ENCODE data around the gene TMEM128. TPM values are rescaled to one million over a fixed set of nuclear protein-coding genes. Genes with fewer than 3 reads are reported as not detected.
"Not testable (repeated sequence)": the region's sequence is repeated elsewhere in the genome, so short reads cannot be mapped to it uniquely, and the experiment has no call there.

The TMEM128 gene
- total RNA-seq, 1 donor from 2014 or later, result 19.8 TPM

DNA sequence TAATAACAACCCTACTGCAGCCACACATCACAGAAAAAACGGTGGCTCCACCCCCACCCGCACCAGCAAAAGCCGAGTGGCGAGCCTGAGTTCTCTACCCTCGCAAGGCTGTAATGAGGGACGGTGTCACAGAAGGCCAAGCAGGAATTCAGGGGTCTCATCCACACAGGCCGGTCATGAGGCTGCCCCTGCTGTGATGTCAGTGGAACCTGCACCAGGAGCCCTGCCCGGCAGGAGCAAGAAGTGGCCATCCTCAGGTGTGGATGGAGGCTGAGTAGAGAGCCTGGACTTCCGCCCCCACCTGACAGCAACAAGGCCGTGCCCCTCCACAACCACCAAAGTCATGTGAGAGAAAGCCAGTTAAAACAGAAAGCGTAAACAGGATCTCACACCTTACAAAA lies 21.3 kb upstream of the TMEM128 start:
- TF ChIP-seq, protein P1, sequence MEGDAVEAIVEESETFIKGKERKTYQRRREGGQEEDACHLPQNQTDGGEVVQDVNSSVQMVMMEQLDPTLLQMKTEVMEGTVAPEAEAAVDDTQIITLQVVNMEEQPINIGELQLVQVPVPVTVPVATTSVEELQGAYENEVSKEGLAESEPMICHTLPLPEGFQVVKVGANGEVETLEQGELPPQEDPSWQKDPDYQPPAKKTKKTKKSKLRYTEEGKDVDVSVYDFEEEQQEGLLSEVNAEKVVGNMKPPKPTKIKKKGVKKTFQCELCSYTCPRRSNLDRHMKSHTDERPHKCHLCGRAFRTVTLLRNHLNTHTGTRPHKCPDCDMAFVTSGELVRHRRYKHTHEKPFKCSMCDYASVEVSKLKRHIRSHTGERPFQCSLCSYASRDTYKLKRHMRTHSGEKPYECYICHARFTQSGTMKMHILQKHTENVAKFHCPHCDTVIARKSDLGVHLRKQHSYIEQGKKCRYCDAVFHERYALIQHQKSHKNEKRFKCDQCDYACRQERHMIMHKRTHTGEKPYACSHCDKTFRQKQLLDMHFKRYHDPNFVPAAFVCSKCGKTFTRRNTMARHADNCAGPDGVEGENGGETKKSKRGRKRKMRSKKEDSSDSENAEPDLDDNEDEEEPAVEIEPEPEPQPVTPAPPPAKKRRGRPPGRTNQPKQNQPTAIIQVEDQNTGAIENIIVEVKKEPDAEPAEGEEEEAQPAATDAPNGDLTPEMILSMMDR (IDR thresholded peaks at IDR 0.05; ENCODE audit: unreplicated experiment), result no peak
- Mint-ChIP-seq H3K9me3 (ENCODE audit: unreplicated experiment) (no peaks in the 10 kb centered on the region), H3K27ac (ENCODE audit: unreplicated experiment) (no peak overlapping the region), H3K27me3 (ENCODE audit: unreplicated experiment) (peaks cover 1% of the 10 kb centered on the region), H3K36me3 (ENCODE audit: low read depth, unreplicated experiment) (peaks cover 12% of the 10 kb centered on the region), H3K4me3 (ENCODE audit: unreplicated experiment) (no peak overlapping the region), H3K4me1 (ENCODE audit: unreplicated experiment) (no peaks in the 10 kb centered on the region)
- DNase-seq (ENCODE audit: low spot score), result no peak

DNA sequence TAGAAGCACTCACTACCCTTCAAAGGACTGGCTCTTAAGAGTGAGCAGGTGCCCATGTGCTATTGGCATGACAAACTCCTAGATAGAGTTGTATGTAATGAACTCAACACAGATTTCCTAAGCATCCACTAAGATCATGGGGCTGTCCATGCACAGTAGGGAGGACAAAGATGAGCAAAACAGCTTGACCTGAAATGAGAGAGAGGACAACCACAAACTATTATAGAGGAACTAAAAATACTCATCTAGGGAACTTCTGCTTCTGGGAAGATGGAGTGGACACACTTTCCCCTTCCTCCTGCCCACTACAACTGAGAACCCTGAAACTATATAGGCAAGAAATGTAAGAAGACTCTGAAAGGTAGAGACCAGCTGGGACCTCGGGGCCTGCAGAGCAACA lies 20.8 kb upstream of the TMEM128 start:
- Mint-ChIP-seq H3K36me3 (ENCODE audit: low read depth, unreplicated experiment) (peaks cover 10% of the 10 kb centered on the region), H3K27ac (ENCODE audit: unreplicated experiment) (no peak overlapping the region), H3K9me3 (ENCODE audit: unreplicated experiment) (no peaks in the 10 kb centered on the region), H3K4me3 (ENCODE audit: unreplicated experiment) (no peak overlapping the region), H3K4me1 (ENCODE audit: unreplicated experiment) (no peaks in the 10 kb centered on the region), H3K27me3 (ENCODE audit: unreplicated experiment) (peaks cover 1% of the 10 kb centered on the region)
- TF ChIP-seq, protein P1 (IDR thresholded peaks at IDR 0.05; ENCODE audit: unreplicated experiment), result no peak
- DNase-seq (ENCODE audit: low spot score), result no peak

DNA sequence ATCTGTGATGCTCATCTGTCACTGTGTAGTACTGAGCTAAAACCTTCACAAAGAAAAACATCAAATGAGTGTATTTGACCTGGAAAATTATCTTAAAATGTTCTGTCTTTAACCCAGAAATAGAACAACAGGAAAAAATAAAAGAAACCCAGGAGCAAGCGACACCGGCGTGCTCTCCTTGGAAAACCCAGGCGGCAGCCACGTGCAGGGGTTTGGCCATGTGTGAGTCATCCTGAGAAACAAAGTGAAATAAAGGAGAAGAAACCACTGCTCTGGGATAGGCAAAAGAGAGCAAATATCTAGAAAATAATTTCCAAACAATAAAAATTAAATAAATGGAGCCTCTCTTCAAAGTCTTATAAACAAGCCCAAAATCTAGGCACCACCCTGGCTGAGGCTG lies 20.0 kb upstream of the TMEM128 start:
- no peaks in the 10 kb centered on the region for H3K9me3 Mint-ChIP-seq (ENCODE audit: unreplicated experiment)
- H3K27me3 Mint-ChIP-seq (ENCODE audit: unreplicated experiment), result no peaks in the 10 kb centered on the region
- no peaks in the 10 kb centered on the region for H3K4me1 Mint-ChIP-seq (ENCODE audit: unreplicated experiment)
- TF ChIP-seq, protein P1 (IDR thresholded peaks at IDR 0.05; ENCODE audit: unreplicated experiment), result no peak
- peaks cover 10% of the 10 kb centered on the region for H3K36me3 Mint-ChIP-seq (ENCODE audit: low read depth, unreplicated experiment)
- no peak overlapping the region for H3K27ac Mint-ChIP-seq (ENCODE audit: unreplicated experiment)
- H3K4me3 Mint-ChIP-seq (ENCODE audit: unreplicated experiment), result no peak overlapping the region
- no peak for DNase-seq (ENCODE audit: low spot score)

DNA sequence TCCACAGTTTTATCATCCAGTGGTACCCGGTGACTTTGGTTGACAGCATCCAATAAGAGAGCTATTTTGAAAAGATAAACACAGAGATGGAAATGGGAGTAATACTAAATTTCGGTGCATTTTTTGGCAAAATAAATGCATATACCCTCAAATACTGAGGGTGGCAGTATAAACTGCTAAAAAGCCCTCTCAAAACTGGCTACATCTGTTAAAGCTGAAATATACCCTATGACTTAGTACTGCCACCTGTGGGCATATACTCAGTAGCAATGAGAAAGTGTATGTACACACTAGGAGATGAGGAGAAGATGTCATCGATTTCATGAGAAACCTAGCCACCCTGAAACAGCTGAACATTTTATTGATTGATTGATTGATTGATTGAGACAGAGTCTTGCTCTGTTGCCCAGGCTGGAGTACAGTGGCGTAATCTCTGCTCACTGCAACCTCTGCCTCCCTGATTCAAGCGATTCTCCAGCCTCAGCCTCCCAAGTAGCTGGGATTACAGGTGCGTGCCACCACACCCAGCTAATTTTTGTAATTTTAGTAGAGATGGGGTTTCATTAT lies 12.2 kb upstream of the TMEM128 start:
- DNase-seq (ENCODE audit: low spot score), result no peak
- no peaks in the 10 kb centered on the region for H3K36me3 Mint-ChIP-seq (ENCODE audit: low read depth, unreplicated experiment)
- TF ChIP-seq, protein P1 (IDR thresholded peaks at IDR 0.05; ENCODE audit: unreplicated experiment), result no peak
- H3K27me3 Mint-ChIP-seq (ENCODE audit: unreplicated experiment), result no peaks in the 10 kb centered on the region
- no peaks in the 10 kb centered on the region for H3K9me3 Mint-ChIP-seq (ENCODE audit: unreplicated experiment)
- H3K4me3 Mint-ChIP-seq (ENCODE audit: unreplicated experiment), result no peak overlapping the region
- no peak overlapping the region for H3K27ac Mint-ChIP-seq (ENCODE audit: unreplicated experiment)
- no peaks in the 10 kb centered on the region for H3K4me1 Mint-ChIP-seq (ENCODE audit: unreplicated experiment)

DNA sequence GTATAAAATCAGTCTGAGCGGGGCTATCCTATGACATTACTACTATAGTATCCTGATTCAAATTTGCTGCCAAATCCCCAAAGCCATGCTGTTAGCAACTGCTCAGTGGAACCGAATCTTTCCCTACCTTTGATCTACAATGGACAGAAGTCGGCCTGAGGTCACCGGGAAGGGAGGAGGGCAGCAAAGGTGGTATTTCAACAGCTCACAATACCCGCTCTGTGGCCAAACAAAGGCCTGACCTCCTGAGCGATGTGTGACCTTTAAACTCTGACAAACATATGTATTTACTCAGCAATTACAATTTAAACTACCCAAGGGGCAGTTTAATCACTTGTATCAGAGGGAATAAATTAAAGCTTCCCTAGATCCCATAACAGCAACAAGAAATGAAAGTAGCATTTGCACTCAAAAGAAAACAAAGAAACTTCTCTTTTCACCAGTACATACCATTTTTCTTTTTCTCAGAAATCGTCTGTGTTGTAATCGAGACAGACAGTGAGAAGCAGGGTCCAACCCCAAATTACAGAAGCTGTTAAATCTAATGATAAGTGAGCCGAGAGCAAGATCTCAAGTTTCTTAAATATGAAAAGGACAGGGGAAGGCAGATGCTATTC lies 11.6 kb upstream of the TMEM128 start:
- no peaks in the 10 kb centered on the region for H3K4me1 Mint-ChIP-seq (ENCODE audit: unreplicated experiment)
- no peaks in the 10 kb centered on the region for H3K27me3 Mint-ChIP-seq (ENCODE audit: unreplicated experiment)
- no peaks in the 10 kb centered on the region for H3K9me3 Mint-ChIP-seq (ENCODE audit: unreplicated experiment)
- no peak overlapping the region for H3K27ac Mint-ChIP-seq (ENCODE audit: unreplicated experiment)
- TF ChIP-seq, protein P1 (IDR thresholded peaks at IDR 0.05; ENCODE audit: unreplicated experiment), result no peak
- H3K36me3 Mint-ChIP-seq (ENCODE audit: low read depth, unreplicated experiment), result no peaks in the 10 kb centered on the region
- no peak for DNase-seq (ENCODE audit: low spot score)
- no peak overlapping the region for H3K4me3 Mint-ChIP-seq (ENCODE audit: unreplicated experiment)

DNA sequence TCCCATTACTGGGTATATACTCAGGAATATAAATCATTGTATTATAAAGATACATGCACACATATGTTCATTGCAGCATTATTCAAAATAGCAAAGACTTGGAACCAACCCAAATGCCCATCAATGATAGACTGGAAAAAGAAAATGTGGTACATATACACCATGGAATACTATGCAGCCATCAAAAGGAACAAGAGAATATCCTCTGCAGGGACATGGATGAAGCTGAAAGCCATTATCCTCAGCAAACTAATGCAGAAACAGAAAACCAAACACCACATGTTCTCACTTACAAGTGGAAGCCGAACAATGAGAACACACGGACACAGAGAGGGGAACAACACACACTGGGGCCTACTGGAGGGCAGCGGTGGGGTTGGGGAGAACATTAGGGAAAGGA lies 9.7 kb upstream of the TMEM128 start:
- H3K4me3 Mint-ChIP-seq (ENCODE audit: unreplicated experiment); H3K9me3 Mint-ChIP-seq (ENCODE audit: unreplicated experiment); H3K4me1 Mint-ChIP-seq (ENCODE audit: unreplicated experiment); H3K27me3 Mint-ChIP-seq (ENCODE audit: unreplicated experiment); H3K36me3 Mint-ChIP-seq (ENCODE audit: low read depth, unreplicated experiment); DNase-seq (ENCODE audit: low spot score): not testable (repeated sequence)
- H3K27ac Mint-ChIP-seq (ENCODE audit: unreplicated experiment), result peak overlapping the region; percentile 74
